Uterus (tissue), 2 donors: ENCODE measurements around the gene GTF2H3.

ENCODE experiments used
- CTCF ChIP-seq, 4 experiments: fragments of 200-600 bp in 2 of 4; fragments of 450-650 bp in 2 of 4; sonication (generic) in 2 of 4; IDR thresholded peaks; one replicate each; pipeline ENCODE4 v1.5.1; 2016 to 2019; ENCODE audit warnings: antibody characterized with exemption in 4 of 4, mild to moderate bottlenecking in 2 of 4, moderate library complexity in 1 of 4
- POLR2A ChIP-seq, 2 donors: fragments of 450-650 bp; IDR thresholded peaks; one replicate each; pipeline ENCODE4 v1.6.1; 2016; ENCODE audit warnings: antibody characterized with exemption in 2 of 2, mild to moderate bottlenecking in 1 of 2, moderate library complexity in 1 of 2

GRCh38 chr12:123599310-123599709 is 34.3 kb upstream of the GTF2H3 start:
- TF ChIP-seq CTCF (IDR thresholded peaks at IDR 0.05) (no peak), POLR2A (IDR thresholded peaks at IDR 0.05) (no peak)
